ENCODE results near the gene GCM1.

The GCM1 gene

GRCh38 chr6:53089948-53090347 is 58.7 kb downstream of the GCM1 start:
- H3K4me3 ChIP-seq = no peak overlapping the region
- no peak for TF ChIP-seq Cebpa-rat (IDR thresholded peaks at IDR 0.05)
- H4K20me1 ChIP-seq = no peaks in the 10 kb centered on the region
- H3K9me3 ChIP-seq = no peaks in the 10 kb centered on the region
- no peak overlapping the region for H3K27ac ChIP-seq
- no peaks in the 10 kb centered on the region for H3K4me1 ChIP-seq
- peaks cover 92% of the 10 kb centered on the region for H3K36me3 ChIP-seq
- no peak overlapping the region for H3K9ac ChIP-seq
- no peaks in the 10 kb centered on the region for H3K27me3 ChIP-seq
- H3K4me2 ChIP-seq = no peak overlapping the region

DNA sequence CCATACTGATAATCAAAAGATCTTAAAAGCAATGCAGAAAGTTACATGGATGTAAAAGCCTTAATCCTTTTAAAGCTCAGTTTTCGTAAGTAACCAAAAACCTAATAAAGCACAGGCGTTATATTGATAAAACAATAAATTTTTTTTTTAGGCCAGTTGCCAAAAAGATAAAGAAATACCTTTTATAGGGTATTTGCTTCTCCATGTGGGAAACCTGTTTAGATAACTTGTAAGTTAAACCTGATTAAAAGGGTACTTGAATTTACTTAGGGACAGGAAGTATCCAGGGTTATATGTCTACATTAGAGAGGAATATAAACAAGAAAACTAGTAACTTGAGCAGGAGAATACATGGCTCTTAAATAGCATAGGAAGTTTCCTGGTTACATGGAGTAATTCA is 62.3 kb downstream of the GCM1 start:
- no peak overlapping the region for H3K4me3 ChIP-seq
- peaks cover 95% of the 10 kb centered on the region for H3K36me3 ChIP-seq
- no peak for TF ChIP-seq Cebpa-rat (IDR thresholded peaks at IDR 0.05)
- no peaks in the 10 kb centered on the region for H3K27me3 ChIP-seq
- H3K4me1 ChIP-seq = no peaks in the 10 kb centered on the region
- H3K9ac ChIP-seq = no peak overlapping the region
- no peak overlapping the region for H3K4me2 ChIP-seq
- no peak overlapping the region for H3K27ac ChIP-seq
- H4K20me1 ChIP-seq = no peaks in the 10 kb centered on the region
- H3K9me3 ChIP-seq = no peaks in the 10 kb centered on the region

GRCh38 chr6:53080813-53081212 is 67.8 kb downstream of the GCM1 start:
- no peak overlapping the region for H3K27ac ChIP-seq
- no peak overlapping the region for H3K4me3 ChIP-seq
- peaks cover 11% of the 10 kb centered on the region for H3K4me1 ChIP-seq
- H3K4me2 ChIP-seq = no peak overlapping the region
- H3K36me3 ChIP-seq = peaks cover 76% of the 10 kb centered on the region
- H3K9ac ChIP-seq = no peak overlapping the region
- H3K27me3 ChIP-seq = no peaks in the 10 kb centered on the region
- TF ChIP-seq Cebpa-rat (IDR thresholded peaks at IDR 0.05) = no peak
- H3K9me3 ChIP-seq = no peaks in the 10 kb centered on the region
- H4K20me1 ChIP-seq = no peaks in the 10 kb centered on the region

Measured in BLaER1 (cell line).